ENCODE data around the gene VAV1. TPM values are rescaled to one million over a fixed set of nuclear protein-coding genes. Genes with fewer than 3 reads are reported as not detected.

The VAV1 gene
- total and polyA plus RNA-seq, 10 of the 15 experiments (the other 5 are each of a cell fraction or from before 2014, with no cell fraction given) = 1.6 to 76.8 (median 40.7) TPM

DNA sequence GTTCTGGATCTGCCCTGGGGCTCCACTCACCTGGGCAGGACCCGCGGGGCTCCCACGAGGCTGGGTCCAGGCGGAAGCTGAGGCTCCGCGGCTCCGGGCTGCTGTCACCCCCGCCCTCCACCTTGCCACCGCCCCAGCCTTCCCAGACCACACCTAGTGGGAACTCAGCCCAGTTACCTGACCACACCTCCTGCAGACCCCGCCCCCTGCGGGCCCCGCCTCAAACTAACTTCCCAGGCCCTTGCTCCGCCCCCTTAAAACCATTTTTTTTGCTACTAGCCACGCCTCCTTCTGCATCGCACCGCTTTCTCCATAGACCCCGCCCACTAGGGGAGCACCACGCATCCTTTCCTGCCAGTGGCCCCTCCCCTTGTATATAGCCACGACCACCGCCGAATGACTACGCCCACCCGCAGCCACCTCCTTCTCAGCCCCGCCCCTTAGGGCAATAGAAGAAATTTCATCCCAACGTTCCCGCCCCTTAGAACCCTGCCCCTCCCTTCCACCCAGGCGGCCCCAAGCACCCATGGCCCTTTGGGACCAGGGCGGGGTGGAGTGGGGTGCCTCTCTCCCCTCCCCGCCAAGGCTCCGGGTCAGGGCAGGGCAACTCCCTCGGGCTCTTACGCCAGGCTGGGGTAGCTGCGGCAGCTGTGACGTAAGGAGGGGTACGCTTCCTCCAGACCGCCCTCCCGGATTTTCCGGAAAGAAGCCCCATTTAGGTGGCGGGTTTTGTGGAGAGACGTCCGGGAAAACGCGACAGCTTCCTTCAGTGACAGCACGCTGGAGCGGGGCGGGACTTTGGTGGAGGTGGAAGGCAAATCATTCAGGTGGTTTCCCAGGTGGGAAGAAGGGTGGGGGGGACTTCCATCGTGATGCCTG, 4.9 kb upstream of the VAV1 start, which contains the start of gene SH2D3A:
TSS of gene SH2D3A (minus strand) at position 79 of the 879 bp plus-strand sequence. CDS start 3,687 bp downstream, outside the sequence.
- H3K4me1 ChIP-seq (ENCODE audit: control insufficient read depth, insufficient read depth, low read length) = peaks cover 23% of the 10 kb centered on the region
- WGBS (ENCODE audit: insufficient coverage, insufficient replicate concordance, low lambda C conversion rate, missing lambda C conversion rate) = under 1% methylated on average over 47 of the region's 47 CpGs
- RAD21 ChIA-PET (ENCODE audit: unreplicated experiment) = interaction anchor here (0.6 to 8.3 kb wide), 9 partner anchors 29 to 385 kb away, joined by 3 to 98 read pairs (median 5); partner anchors contain the start of gene GPR108
- TF ChIP-seq CUX1 (IDR thresholded peaks at IDR 0.05; ENCODE audit: insufficient replicate concordance, low read depth, low read length) = no peak
- TF ChIP-seq IKZF1 (conservative IDR thresholded peaks at IDR 0.05) = peak; percentile 70
- no peak for TF ChIP-seq NFYB (IDR thresholded peaks at IDR 0.05; ENCODE audit: insufficient read depth, low read depth, low read length)
- peak; percentile 39; the same call in 1 of the 2 replicates for TF ChIP-seq RB1 (IDR thresholded peaks at IDR 0.05; ENCODE audit: borderline replicate concordance)
- 0 out of 2 replicates have a peak, but pooled peaks have one; percentile 30 for TF ChIP-seq STAT1 (conservative IDR thresholded peaks at IDR 0.05)
- 0 out of 2 replicates have a peak, but pooled peaks have one; percentile 30 for TF ChIP-seq CBX5 (IDR thresholded peaks at IDR 0.05; ENCODE audit: low read depth)
- TF ChIP-seq, protein P1, sequence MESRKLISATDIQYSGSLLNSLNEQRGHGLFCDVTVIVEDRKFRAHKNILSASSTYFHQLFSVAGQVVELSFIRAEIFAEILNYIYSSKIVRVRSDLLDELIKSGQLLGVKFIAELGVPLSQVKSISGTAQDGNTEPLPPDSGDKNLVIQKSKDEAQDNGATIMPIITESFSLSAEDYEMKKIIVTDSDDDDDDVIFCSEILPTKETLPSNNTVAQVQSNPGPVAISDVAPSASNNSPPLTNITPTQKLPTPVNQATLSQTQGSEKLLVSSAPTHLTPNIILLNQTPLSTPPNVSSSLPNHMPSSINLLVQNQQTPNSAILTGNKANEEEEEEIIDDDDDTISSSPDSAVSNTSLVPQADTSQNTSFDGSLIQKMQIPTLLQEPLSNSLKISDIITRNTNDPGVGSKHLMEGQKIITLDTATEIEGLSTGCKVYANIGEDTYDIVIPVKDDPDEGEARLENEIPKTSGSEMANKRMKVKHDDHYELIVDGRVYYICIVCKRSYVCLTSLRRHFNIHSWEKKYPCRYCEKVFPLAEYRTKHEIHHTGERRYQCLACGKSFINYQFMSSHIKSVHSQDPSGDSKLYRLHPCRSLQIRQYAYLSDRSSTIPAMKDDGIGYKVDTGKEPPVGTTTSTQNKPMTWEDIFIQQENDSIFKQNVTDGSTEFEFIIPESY (IDR thresholded peaks at IDR 0.05) = no peak
- TF ChIP-seq EED (IDR thresholded peaks at IDR 0.05; ENCODE audit: low read depth) = peak; percentile 66
- peak; percentile 73; the same call in 1 of the 2 replicates for TF ChIP-seq ZNF207 (IDR thresholded peaks at IDR 0.05; ENCODE audit: borderline replicate concordance)
- no peak for TF ChIP-seq FOXM1 (IDR thresholded peaks at IDR 0.05; ENCODE audit: low read depth, low read length)
- TF ChIP-seq ETV6 (conservative IDR thresholded peaks at IDR 0.05 in 1 of 2, IDR thresholded peaks at IDR 0.05 in 1 of 2; ENCODE audit: borderline replicate concordance in 1 of 2, low read depth in 1 of 2) = no peak
- no peak for TF ChIP-seq ZNF274 (IDR thresholded peaks at IDR 0.05; ENCODE audit: insufficient read depth, insufficient read length)
- TF ChIP-seq POLR2A (IDR thresholded peaks at IDR 0.05; ENCODE audit: low read depth, low read length) = peak; percentile 70; the same call in 1 of the 2 replicates
- TF ChIP-seq ZNF622 (IDR thresholded peaks at IDR 0.05) = no peak
- peak; percentile 62 for TF ChIP-seq ATF7 (IDR thresholded peaks at IDR 0.05; ENCODE audit: low read depth)
- peak; percentile 95 for TF ChIP-seq ZNF384 (IDR thresholded peaks at IDR 0.05; ENCODE audit: borderline replicate concordance, low read depth, low read length)

More for the DNA sequence above, 4.9 kb upstream of the VAV1 start, which contains the start of gene SH2D3A:
- no peaks in the 10 kb centered on the region for H3K9me3 ChIP-seq (replicated peaks; ENCODE audit: control insufficient read depth, insufficient read depth, low read length)
- no peaks in the 10 kb centered on the region for H3K36me3 ChIP-seq (ENCODE audit: control insufficient read depth in 2 of 2, insufficient read depth in 2 of 2, low read length in 1 of 2)
- H2AFZ ChIP-seq (ENCODE audit: control insufficient read depth, low read depth, low read length) = peak within 1 kb of the TSS; percentile 92
- FAIRE-seq = peak; percentile 95
- H3K79me2 ChIP-seq (ENCODE audit: control insufficient read depth, insufficient read depth, low read length) = peaks cover 10% of the 10 kb centered on the region
- H3K4me2 ChIP-seq (ENCODE audit: control insufficient read depth, insufficient read depth) = peak within 1 kb of the TSS; percentile 96
- no TSS peak for BruUV-seq (replicated peaks)
- in situ Hi-C loops (cut with MboI) (no loop called here), intact Hi-C loops (cut with micrococcal nuclease; ENCODE audit: unreplicated experiment) (loop anchor here (2.0 to 5.0 kb wide), 3 partner anchors 29 to 251 kb away; partner anchors contain the start of genes CD70 and TRIP10)
- peak within 1 kb of the TSS; percentile 85 for H3K4me3 ChIP-seq
- ChIA-PET CTCF (interaction anchor here (0.9 to 7.3 kb wide), 8 partner anchors 11 to 578 kb away, joined by 3 to 79 read pairs (median 10); partner anchors contain the start of genes DENND1C and GPR108), POLR2A (interaction anchor here (0.5 to 3.0 kb wide), 10 partner anchors 12 to 869 kb away, joined by 3 to 19 read pairs (median 4); partner anchors contain the start of genes ALKBH7 and GPR108), SMC1A (ENCODE audit: uncharacterized antibody, unreplicated experiment) (interaction anchor here (0.9 to 4.0 kb wide), 10 partner anchors 10 to 718 kb away, joined by 3 to 37 read pairs (median 4); partner anchors contain the start of genes GPR108 and ZNF557)
- H3K9ac ChIP-seq (ENCODE audit: control insufficient read depth, insufficient read depth, low read length) = peak within 1 kb of the TSS; percentile 76
- peak; percentile 92 for DNase-seq (ENCODE audit: low read depth, low spot score)
- peak; percentile 79 for ATAC-seq
- peak within 1 kb of the TSS; percentile 83 for H3K27ac ChIP-seq (ENCODE audit: control insufficient read depth, insufficient read depth)
- no peaks in the 10 kb centered on the region for H4K20me1 ChIP-seq (ENCODE audit: control insufficient read depth, insufficient read depth)
- H3K27me3 ChIP-seq (replicated peaks in 1 of 2; ENCODE audit: control insufficient read depth in 2 of 2, insufficient read depth in 2 of 2, low read length in 1 of 2) = no peaks in the 10 kb centered on the region

Data from GM12878 (cell line).